Chondrocyte (in vitro differentiated cells): ENCODE results near the gene SYPL2. TPM values are rescaled to one million over a fixed set of nuclear protein-coding genes. Genes with fewer than 3 reads are reported as not detected.

ENCODE experiments used
- DNase-seq: peaks from one replicate; pipeline ENCODE4 v3.0.0; 2021; ENCODE audit warnings: mixed read lengths, low spot score
- H3K27ac Mint-ChIP-seq: one replicate; pipeline ENCODE4 v1.8.0; 2021; ENCODE audit warnings: mild to moderate bottlenecking, moderate library complexity, mixed read lengths; ENCODE audit not compliant: unreplicated experiment
- H3K27me3 Mint-ChIP-seq: 2 replicates; pipeline ENCODE4 v1.8.0; 2021; ENCODE audit warnings: low read depth, mixed read lengths
- H3K36me3 Mint-ChIP-seq: 2 replicates; pipeline ENCODE4 v1.8.0; 2021; ENCODE audit warnings: low read depth, mixed read lengths
- H3K4me1 Mint-ChIP-seq: 2 replicates; pipeline ENCODE4 v1.8.0; 2021; ENCODE audit warnings: low read depth, mild to moderate bottlenecking, mixed read lengths
- H3K4me3 Mint-ChIP-seq: one replicate; pipeline ENCODE4 v1.8.0; 2021; ENCODE audit warnings: mild to moderate bottlenecking, moderate library complexity, mixed read lengths; ENCODE audit not compliant: unreplicated experiment
- H3K9me3 Mint-ChIP-seq: 2 replicates; pipeline ENCODE4 v1.8.0; 2021; ENCODE audit warnings: low read depth, mixed read lengths
- CTCF ChIP-seq: fragments of 200-600 bp; sonication (generic); IDR thresholded peaks from 2 replicates; pipeline ENCODE4 v1.5.0; 2021; ENCODE audit warnings: antibody characterized with exemption, mild to moderate bottlenecking, moderate library complexity
- total RNA-seq: library from RNA; stranded (reverse); gene quantifications from 3 replicates; pipeline ENCODE4 v1.2.1, GENCODE V29; 2021

SYPL2 gene
- total RNA-seq, 1 donor from 2014 or later, result 1.3 TPM

- no peak overlapping the region for H3K27ac Mint-ChIP-seq
- peak overlapping the region; percentile 90 for H3K4me3 Mint-ChIP-seq
These were observed 18.7 kb downstream of the SYPL2 start for GRCh38 chr1:109485001-109485400.

GRCh38 chr1:109487261-109487660 is 20.9 kb downstream of the SYPL2 start:
- no peak for DNase-seq
- Mint-ChIP-seq H3K36me3 (peaks cover 4% of the 10 kb centered on the region), H3K4me1 (peaks cover 22% of the 10 kb centered on the region), H3K27ac (no peak overlapping the region), H3K27me3 (peaks cover under 1% of the 10 kb centered on the region), H3K9me3 (no peaks in the 10 kb centered on the region), H3K4me3 (no peak overlapping the region)
- no peak for TF ChIP-seq CTCF

More at GRCh38 chr1:109485001-109485400, 18.7 kb downstream of the SYPL2 start:
- H3K36me3 Mint-ChIP-seq, result peaks cover 4% of the 10 kb centered on the region
- DNase-seq, result no peak
- no peaks in the 10 kb centered on the region for H3K9me3 Mint-ChIP-seq
- peaks cover 22% of the 10 kb centered on the region for H3K4me1 Mint-ChIP-seq
- H3K27me3 Mint-ChIP-seq, result peaks cover 11% of the 10 kb centered on the region
- no peak for TF ChIP-seq CTCF

- no peak overlapping the region for H3K27ac Mint-ChIP-seq
- H3K9me3 Mint-ChIP-seq, result no peaks in the 10 kb centered on the region
- peaks cover 4% of the 10 kb centered on the region for H3K36me3 Mint-ChIP-seq
These were observed 21.9 kb downstream of the SYPL2 start for GRCh38 chr1:109488201-109488600.

GRCh38 chr1:109488696-109489095 is 22.4 kb downstream of the SYPL2 start:
- Mint-ChIP-seq H3K4me1 (peaks cover 21% of the 10 kb centered on the region), H3K4me3 (no peak overlapping the region), H3K27me3 (no peaks in the 10 kb centered on the region), H3K36me3 (peaks cover 4% of the 10 kb centered on the region), H3K27ac (no peak overlapping the region), H3K9me3 (no peaks in the 10 kb centered on the region)
- DNase-seq, result no peak
- no peak for TF ChIP-seq CTCF

More at GRCh38 chr1:109488201-109488600, 21.9 kb downstream of the SYPL2 start:
- TF ChIP-seq CTCF, result no peak
- H3K4me3 Mint-ChIP-seq, result no peak overlapping the region
- no peak for DNase-seq
- peaks cover 21% of the 10 kb centered on the region for H3K4me1 Mint-ChIP-seq
- no peaks in the 10 kb centered on the region for H3K27me3 Mint-ChIP-seq

- Mint-ChIP-seq H3K36me3 (peaks cover 4% of the 10 kb centered on the region), H3K4me1 (peaks cover 22% of the 10 kb centered on the region), H3K27ac (no peak overlapping the region), H3K4me3 (no peak overlapping the region), H3K27me3 (no peaks in the 10 kb centered on the region), H3K9me3 (no peaks in the 10 kb centered on the region)
- no peak for DNase-seq
- TF ChIP-seq CTCF, result peak; percentile 85
These were observed 23.9 kb downstream of the SYPL2 start for GRCh38 chr1:109490029-109490933.
